ENCODE data around the gene MMP24.

- TF ChIP-seq CTCF (conservative IDR thresholded peaks at IDR 0.05; ENCODE audit: low read length) = no peak
- TF ChIP-seq EZH2phosphoT487 (IDR thresholded peaks at IDR 0.05; ENCODE audit: borderline replicate concordance, low read depth, low read length) = no peak
Observed at GRCh38 chr20:35200267-35200666, 26.2 kb upstream of the MMP24 start.
